NB4 (cell line): Measurements from ENCODE around the gene LALBA.

Experiments used
- CTCF ChIP-seq: IDR thresholded peaks from one replicate; pipeline ENCODE4 v1.5.1; 2012; ENCODE audit warnings: low read depth, low read length
- POLR2A ChIP-seq: IDR thresholded peaks from 2 replicates; pipeline ENCODE4 v1.6.1; 2011; ENCODE audit warnings: mild to moderate bottlenecking; ENCODE audit not compliant: insufficient read length; ENCODE audit errors: extremely low read depth

- no peak for TF ChIP-seq CTCF
- TF ChIP-seq POLR2A, result no peak
Observed at GRCh38 chr12:48569946-48570345, at the start of gene LALBA.
